Stimulated activated CD4-positive, alpha-beta T cell treated with anti-CD3 and anti-CD28 coated beads, Interleukin-4, amount 100 ng/mL, for 48 hours (primary cell): ENCODE measurements around the gene PRPH.
A peak's percentile ranks its signal among the peaks of the same experiment; 100 is the strongest.
"Not testable (repeated sequence)": the region's sequence is repeated elsewhere in the genome, so short reads cannot be mapped to it uniquely, and the experiment has no call there.

ENCODE experiments used
- DNase-seq, 2 donors: peaks; one replicate each; pipeline ENCODE4 v3.0.0-alpha.2; 2020; ENCODE audit warnings: low read depth in 2 of 2

The PRPH gene

GRCh38 chr12:49332891-49333371, 38.0 kb downstream of the PRPH start:
- no peak for DNase-seq

GRCh38 chr12:49333778-49334177, 38.8 kb downstream of the PRPH start:
- not testable (repeated sequence) for DNase-seq

- DNase-seq = no peak
Observed at GRCh38 chr12:49334226-49334625, 39.3 kb downstream of the PRPH start.

GRCh38 chr12:49334681-49335080, 39.7 kb downstream of the PRPH start:
- no peak for DNase-seq

GRCh38 chr12:49335118-49335954, 40.4 kb downstream of the PRPH start:
- no peak for DNase-seq

GRCh38 chr12:49335955-49336644, 41.2 kb downstream of the PRPH start:
- DNase-seq = no peak

- DNase-seq = peak; percentile 83 to 89
Observed at GRCh38 chr12:49336645-49337584, 42.0 kb downstream of the PRPH start, which contains the start of gene C1QL4. C1QL4 (minus strand) TSS chr12:49337188; CDS start chr12:49336477, 711 bp downstream.

GRCh38 chr12:49338830-49339463, 44.0 kb downstream of the PRPH start:
- no peak for DNase-seq

GRCh38 chr12:49339464-49339861, 44.5 kb downstream of the PRPH start:
- no peak for DNase-seq

GRCh38 chr12:49340095-49340870, 45.3 kb downstream of the PRPH start:
- DNase-seq = no peak

- DNase-seq = no peak
Observed at GRCh38 chr12:49340971-49341776, 46.2 kb downstream of the PRPH start.

- DNase-seq = no peak
Observed at GRCh38 chr12:49341777-49342065, 46.8 kb downstream of the PRPH start.

GRCh38 chr12:49342066-49342913, 47.3 kb downstream of the PRPH start:
- peak; percentile 81 to 84 for DNase-seq

- no peak for DNase-seq
Observed at GRCh38 chr12:49342914-49343731, 48.2 kb downstream of the PRPH start.

GRCh38 chr12:49344486-49345050, 49.6 kb downstream of the PRPH start:
- DNase-seq = no peak

GRCh38 chr12:49345051-49345824, 50.3 kb downstream of the PRPH start:
- DNase-seq = no peak
